Thoracic aorta (tissue), 2 donors: ENCODE data around the gene NEMP1. TPM values are rescaled to one million over a fixed set of nuclear protein-coding genes. Genes with fewer than 3 reads are reported as not detected.
"Not testable (repeated sequence)": the region's sequence is repeated elsewhere in the genome, so short reads cannot be mapped to it uniquely, and the experiment has no call there.

ENCODE experiments used
- ATAC-seq: fragments of 150-250 bp; one replicate; pipeline ENCODE4 v1.8.0; 2017; ENCODE audit warnings: low read depth; ENCODE audit not compliant: insufficient number of reproducible peaks, low FRiP score
- DNase-seq: peaks from one replicate; pipeline ENCODE4 v3.0.0-alpha.2; 2020; ENCODE audit warnings: low spot score
- H3K27ac ChIP-seq, 2 donors: fragments of 200-600 bp; sonication (generic); 1 replicate in 1 of 2; 2 replicates in 1 of 2; pipeline ENCODE4 v1.5.1; 2016; ENCODE audit warnings: mild to moderate bottlenecking in 2 of 2, moderate library complexity in 2 of 2
- H3K27me3 ChIP-seq: fragments of 200-600 bp; sonication (generic); replicated peaks from 2 replicates; pipeline ENCODE4 v1.6.0; 2016; ENCODE audit warnings: mild to moderate bottlenecking; ENCODE audit not compliant: insufficient read depth
- H3K36me3 ChIP-seq: fragments of 200-600 bp; sonication (generic); one replicate; pipeline ENCODE4 v1.5.1; 2016
- H3K4me1 ChIP-seq, 2 donors: fragments of 200-600 bp; sonication (generic); 1 replicate in 1 of 2; 2 replicates in 1 of 2; pipeline versions ENCODE4 v1.5.1 to v1.6.0; 2016; ENCODE audit warnings: low read depth in 2 of 2, mild to moderate bottlenecking in 1 of 2; ENCODE audit not compliant: control insufficient read depth in 1 of 2
- H3K4me3 ChIP-seq: fragments of 200-600 bp; sonication (generic); 2 replicates; pipeline ENCODE4 v1.5.1; 2016; ENCODE audit warnings: mild to moderate bottlenecking
- H3K9me3 ChIP-seq: fragments of 200-600 bp; sonication (generic); 2 replicates; pipeline ENCODE4 v1.5.1; 2016
- total RNA-seq, 2 donors: library from RNA; depleted of rRNA; stranded (reverse); fragments of >200 nt; gene quantifications; one replicate each; pipeline versions ENCODE4 v1.1.0 to v1.2.3, GENCODE V29; 2016
- TF ChIP-seq, protein P1 (sequence below): fragments of 200-600 bp; sonication (generic); IDR thresholded peaks from one replicate; pipeline ENCODE4 v1.5.1; 2019; ENCODE audit warnings: antibody characterized with exemption

Gene NEMP1
- total RNA-seq, 2 donors from 2014 or later = 6.6 to 6.9 TPM

DNA sequence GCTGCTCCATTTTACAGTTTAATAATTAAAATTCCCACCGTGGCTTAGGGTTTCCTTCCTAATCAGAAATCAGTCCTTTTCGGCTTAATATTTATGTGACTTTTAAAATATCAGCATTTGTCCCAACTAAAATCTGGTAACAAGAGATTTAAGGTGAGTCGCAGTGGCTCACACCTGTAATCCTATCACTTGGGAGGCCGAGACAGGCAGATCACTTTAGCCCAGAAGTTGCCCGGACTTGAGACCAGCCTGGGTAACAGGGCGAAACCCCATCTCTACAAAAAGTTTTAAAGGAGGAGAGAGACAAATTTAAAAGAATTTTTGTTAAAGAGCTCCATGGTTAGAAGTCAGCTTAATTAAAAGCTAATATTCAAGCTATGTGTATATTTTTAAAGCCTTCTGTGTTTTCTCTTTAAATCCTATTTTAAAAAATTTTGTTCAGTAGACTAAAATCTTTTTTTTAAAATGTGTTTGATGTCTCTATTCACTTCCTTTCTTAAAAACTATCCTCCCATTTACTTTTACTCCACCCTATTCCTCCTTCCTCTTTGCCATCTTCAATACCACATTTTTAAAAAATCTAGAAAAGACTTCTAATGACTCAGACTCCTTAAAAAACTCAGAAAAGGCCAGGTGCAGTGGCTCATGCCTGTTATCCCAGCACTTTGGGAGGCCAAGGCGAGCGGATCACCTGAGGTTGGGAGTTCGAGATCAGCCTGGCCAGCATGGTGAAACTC, 58.4 kb downstream of the NEMP1 start:
- Histone ChIP-seq H3K4me1 (no peaks in the 10 kb centered on the region), H3K27ac (no peak overlapping the region), H3K36me3 (no peaks in the 10 kb centered on the region), H3K27me3 (no peaks in the 10 kb centered on the region), H3K9me3 (no peaks in the 10 kb centered on the region), H3K4me3 (no peak overlapping the region)
- ATAC-seq (no peak), DNase-seq (no peak)
- TF ChIP-seq, protein P1, sequence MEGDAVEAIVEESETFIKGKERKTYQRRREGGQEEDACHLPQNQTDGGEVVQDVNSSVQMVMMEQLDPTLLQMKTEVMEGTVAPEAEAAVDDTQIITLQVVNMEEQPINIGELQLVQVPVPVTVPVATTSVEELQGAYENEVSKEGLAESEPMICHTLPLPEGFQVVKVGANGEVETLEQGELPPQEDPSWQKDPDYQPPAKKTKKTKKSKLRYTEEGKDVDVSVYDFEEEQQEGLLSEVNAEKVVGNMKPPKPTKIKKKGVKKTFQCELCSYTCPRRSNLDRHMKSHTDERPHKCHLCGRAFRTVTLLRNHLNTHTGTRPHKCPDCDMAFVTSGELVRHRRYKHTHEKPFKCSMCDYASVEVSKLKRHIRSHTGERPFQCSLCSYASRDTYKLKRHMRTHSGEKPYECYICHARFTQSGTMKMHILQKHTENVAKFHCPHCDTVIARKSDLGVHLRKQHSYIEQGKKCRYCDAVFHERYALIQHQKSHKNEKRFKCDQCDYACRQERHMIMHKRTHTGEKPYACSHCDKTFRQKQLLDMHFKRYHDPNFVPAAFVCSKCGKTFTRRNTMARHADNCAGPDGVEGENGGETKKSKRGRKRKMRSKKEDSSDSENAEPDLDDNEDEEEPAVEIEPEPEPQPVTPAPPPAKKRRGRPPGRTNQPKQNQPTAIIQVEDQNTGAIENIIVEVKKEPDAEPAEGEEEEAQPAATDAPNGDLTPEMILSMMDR = no peak

DNA sequence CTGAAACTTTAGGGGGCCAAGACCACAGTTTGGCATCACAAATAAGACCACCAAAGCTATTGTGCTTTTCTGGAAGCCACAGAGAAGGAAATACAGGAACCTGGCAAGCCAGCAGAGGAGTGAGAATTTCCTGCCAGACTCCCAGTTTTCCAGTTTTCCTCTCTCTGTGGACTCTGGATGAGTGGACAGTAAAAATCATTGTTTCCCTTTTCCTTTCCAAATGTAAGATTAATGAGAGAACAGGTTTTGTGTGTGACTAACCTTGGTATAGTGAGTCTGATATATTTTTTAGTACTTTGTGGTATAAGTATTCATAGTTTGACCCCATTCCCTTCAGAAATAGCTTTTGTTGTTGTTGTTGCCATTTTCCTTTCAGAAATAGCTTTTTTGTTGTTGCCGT, 59.7 kb downstream of the NEMP1 start:
- TF ChIP-seq, protein P1 = no peak
- H3K4me3 ChIP-seq = no peak overlapping the region
- no peak for DNase-seq
- no peaks in the 10 kb centered on the region for H3K4me1 ChIP-seq
- no peaks in the 10 kb centered on the region for H3K36me3 ChIP-seq
- H3K9me3 ChIP-seq = no peaks in the 10 kb centered on the region
- no peak overlapping the region for H3K27ac ChIP-seq
- no peaks in the 10 kb centered on the region for H3K27me3 ChIP-seq
- no peak for ATAC-seq

DNA sequence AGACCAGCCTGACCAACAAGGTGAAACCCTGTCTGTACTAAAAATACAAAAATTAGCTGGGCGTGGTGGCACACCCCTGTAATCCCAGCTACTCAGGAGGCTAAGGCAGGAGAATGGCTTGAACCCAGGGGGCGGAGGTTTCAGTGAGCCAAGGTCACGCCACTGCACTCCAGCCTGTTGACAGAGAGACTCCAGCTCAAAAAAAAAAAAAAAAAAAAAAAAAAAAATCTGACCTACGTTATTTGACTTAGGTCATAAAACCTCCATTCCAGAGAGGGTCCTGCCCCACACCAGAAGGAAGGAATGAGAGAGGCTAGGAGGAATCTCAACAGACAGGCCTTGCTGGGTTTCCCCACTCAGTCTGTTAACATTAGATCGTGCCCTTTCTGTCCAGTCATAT, 60.2 kb downstream of the NEMP1 start:
- DNase-seq, ATAC-seq, H3K9me3 ChIP-seq, H3K27me3 ChIP-seq, H3K4me1 ChIP-seq, H3K27ac ChIP-seq, H3K4me3 ChIP-seq, H3K36me3 ChIP-seq: not testable (repeated sequence)

DNA sequence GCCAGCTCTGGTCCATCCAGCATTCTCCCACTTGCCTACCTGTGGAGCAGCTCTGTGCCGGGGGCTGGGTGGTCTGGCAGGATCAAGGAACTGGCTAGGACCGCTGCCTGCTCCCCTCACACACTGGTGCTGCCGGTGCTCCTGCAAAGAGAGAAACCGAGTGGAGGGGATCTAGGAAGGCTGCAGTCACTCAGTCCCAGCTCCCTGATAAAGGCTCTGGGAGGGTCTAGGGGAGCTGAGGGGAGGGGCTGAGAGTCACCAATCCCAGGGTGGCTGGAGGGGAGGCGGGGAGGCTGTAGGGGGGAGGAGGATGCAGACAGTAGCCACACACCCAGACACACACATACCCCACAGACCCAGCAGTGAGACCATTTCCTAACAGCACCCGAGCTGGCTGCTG, 62.2 kb downstream of the NEMP1 start, which contains the start of gene TAC3:
Gene TAC3 (minus strand): TSS at position 182 of the 400 bp plus-strand sequence. CDS start 732 bp downstream, outside the sequence.
- Histone ChIP-seq H3K27ac (no peak within 1 kb of the TSS), H3K36me3 (no peaks in the 10 kb centered on the region), H3K4me1 (no peaks in the 10 kb centered on the region), H3K4me3 (no peak within 1 kb of the TSS), H3K27me3 (no peaks in the 10 kb centered on the region), H3K9me3 (no peaks in the 10 kb centered on the region)
- no peak for ATAC-seq
- no peak for DNase-seq
- TF ChIP-seq, protein P1 = no peak

DNA sequence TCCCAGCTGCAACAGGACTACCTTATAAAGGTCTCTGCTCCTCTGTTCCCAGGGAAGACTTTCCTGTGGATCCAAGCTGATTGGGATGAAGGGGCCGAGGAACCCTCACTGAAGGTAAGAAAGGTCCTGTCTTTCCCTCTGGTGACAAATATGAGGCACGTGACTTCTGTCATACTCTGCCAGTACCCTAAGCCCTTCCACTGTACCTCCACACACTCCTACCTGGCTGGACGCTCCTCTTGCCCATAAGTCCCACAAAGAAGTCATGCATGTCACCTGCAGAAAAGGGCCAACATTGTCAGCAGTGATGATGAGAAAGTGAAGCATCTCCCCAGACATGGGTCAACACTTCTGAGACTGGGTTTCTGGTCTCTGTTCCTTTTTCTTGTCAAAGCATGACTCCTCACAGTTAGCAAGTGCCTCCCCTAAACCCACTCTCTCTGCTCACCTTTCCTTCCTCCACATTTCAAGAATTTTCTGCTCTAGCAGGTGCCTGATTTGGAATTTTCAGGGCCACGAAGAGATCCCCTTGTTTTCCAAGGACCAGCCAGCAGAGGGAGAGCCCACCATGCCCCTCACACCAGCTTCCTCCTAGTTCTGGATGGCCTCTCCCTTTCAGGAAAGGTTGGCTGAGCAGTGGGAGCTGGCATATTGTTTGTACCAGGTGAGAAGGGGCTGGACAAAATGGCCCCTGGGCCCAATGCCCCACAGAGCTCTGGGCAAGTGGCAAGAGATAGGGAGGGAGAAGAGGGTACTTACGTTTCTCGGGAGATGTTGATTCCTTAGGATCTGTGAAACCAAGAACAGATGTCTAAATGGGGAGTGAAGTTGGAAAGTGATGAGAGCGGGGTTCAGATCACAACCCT, 65.8 kb downstream of the NEMP1 start:
- no peaks in the 10 kb centered on the region for H3K9me3 ChIP-seq
- ATAC-seq (no peak), DNase-seq (no peak)
- no peak overlapping the region for H3K4me3 ChIP-seq
- H3K27me3 ChIP-seq = no peaks in the 10 kb centered on the region
- H3K4me1 ChIP-seq = no peaks in the 10 kb centered on the region
- no peaks in the 10 kb centered on the region for H3K36me3 ChIP-seq
- H3K27ac ChIP-seq = no peak overlapping the region
- TF ChIP-seq, protein P1 = no peak
